Liver (tissue), 2 donors: ENCODE data around the gene NFATC1.

Source experiments
- MAX ChIP-seq: IDR thresholded peaks from 2 replicates; pipeline ENCODE4 v1.6.1; 2016; ENCODE audit warnings: antibody characterized with exemption
- RAD21 ChIP-seq, 2 donors: IDR thresholded peaks; 2 replicates each; pipeline ENCODE4 v1.6.1; 2016; ENCODE audit warnings: antibody characterized with exemption in 2 of 2, mild to moderate bottlenecking in 2 of 2
- TAF1 ChIP-seq: conservative IDR thresholded peaks from 2 replicates; pipeline ENCODE4 v1.6.1; 2016; ENCODE audit warnings: antibody characterized with exemption, mild to moderate bottlenecking
- donor health status: healthy.

GRCh38 chr18:79413901-79414300 lies 18.2 kb downstream of the NFATC1 start:
- TF ChIP-seq RAD21 (IDR thresholded peaks at IDR 0.05) (no peak), MAX (no peak), TAF1 (no peak)
